Activated CD4-positive, alpha-beta T cell treated with anti-CD3 and anti-CD28 coated beads, Interleukin-2, amount 50 U/mL, for 24 hours (primary cell): ENCODE data around the gene ABLIM2.

Experiments used
- DNase-seq, 2 donors: peaks; one replicate each; pipeline ENCODE4 v3.0.0-alpha.2; 2020; ENCODE audit warnings: low read depth in 1 of 2, low spot score in 1 of 2

Gene ABLIM2

DNA sequence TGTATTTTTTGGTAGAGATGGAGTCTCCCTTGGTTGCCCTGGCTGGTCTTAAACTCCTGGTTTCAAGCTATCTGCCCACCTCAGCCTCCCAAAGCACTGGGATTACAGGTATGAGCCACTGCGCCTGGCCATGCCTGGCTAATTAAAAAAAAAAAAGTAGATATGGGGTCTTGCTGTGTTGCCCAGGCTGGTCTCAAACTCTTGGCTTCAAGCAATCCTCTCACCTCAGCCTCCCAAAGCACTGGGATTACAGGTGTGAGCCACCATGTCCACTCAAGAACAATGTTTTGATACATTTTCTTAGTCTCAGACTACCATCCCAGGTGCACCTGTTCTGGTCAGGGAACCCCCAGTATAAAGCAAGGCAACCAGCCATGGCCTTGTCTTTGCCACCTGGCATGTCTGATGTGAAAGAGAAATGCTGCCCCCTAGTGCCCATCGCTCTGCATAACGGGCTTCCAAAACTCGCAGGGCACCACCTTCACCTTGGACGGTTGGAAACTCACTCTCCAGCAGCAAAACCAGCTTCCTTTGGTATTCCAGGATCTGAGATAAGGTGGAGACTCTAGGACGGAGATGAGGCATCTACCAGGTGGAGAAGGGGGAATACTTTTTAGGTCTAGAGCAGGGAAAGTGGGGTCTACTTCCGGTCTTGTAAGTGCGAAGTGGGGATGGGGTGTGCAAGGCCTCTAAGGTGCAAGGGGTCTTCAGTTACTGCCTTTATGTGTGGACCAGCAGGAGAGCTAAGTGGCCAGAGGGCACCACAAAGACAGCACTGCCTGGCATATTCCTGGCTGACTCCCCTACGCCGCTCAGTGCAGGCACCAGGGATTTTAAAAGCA, 171.2 kb downstream of the ABLIM2 start:
- DNase-seq = peak; percentile 65 to 76

DNA sequence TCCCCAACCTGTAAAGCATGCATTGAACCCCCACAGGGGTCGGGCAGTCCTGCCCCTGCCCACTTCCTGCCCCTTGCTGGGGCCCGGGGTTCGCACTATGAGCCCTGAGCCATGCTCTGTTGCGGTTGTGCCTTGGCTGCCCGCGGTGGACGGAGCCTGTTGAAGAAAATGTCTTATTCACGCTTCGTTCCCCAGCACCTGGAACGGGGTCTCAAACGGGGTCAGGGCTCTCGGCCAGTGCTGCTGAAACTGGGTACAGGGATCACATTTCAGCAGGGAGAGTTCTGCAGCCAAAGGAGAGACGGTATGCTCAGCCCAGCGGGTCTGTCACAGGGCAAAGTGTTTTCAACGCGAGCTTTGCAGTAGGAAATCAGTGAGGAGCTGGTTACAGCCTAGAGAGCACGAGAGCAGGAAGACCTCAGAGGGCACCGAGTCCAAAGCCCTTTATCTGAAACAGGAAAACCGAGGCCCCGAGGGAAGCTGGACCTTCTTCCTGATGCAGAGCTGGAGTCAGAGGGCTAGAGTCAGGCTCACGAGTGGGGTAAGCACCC, 172.6 kb downstream of the ABLIM2 start:
- DNase-seq = no peak

DNA sequence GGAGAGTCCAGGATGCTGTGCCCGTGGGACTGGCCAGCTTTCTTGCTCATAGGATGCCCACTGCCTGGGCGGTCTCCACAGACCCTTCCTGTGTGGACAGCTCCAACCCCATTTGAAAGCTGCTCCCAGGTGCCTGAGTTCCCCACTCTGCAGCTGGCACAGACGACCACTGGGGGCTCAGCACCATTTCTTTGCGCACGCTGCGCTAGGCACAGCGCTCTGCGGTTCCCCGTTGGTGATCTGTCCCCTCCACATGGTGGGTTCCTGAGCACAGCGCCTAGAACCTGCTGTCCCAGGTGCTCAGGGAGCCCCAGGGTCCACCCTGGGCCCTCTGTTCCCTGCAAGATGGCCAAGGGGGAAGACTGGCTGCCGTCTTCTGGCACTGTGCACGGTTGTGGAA, 173.5 kb downstream of the ABLIM2 start:
- DNase-seq = no peak

DNA sequence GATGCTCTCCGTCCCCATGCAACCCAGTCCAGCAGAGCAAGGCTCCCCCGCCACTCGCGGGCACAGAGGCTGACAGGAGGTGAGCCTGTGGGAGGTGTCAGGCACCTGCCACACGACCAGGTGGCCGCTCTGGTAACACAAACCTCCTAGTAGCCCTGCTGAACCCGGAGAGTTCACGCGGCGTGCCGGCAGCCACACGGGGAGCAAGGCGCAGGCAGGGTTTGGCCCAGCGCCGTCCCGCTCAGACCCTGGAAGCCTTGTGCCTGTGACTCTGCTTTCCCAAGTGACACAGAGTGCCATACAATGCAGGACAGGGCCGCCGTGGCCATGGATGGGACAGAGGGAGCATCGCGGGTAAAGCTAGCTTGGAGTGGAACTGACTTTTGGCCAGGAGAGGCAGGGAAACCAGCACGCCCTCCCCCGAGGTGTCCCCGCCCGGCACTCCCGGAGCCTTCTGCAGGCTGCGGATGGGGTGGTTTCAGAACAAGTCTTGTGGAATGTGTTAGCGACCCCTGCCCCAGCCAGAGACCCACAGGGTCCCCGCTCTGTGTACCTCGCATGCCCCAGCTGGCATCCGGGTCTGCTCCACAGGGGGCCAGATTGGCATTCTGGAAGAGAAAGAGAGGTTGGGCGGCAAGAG, 174.2 kb downstream of the ABLIM2 start:
- no peak for DNase-seq

DNA sequence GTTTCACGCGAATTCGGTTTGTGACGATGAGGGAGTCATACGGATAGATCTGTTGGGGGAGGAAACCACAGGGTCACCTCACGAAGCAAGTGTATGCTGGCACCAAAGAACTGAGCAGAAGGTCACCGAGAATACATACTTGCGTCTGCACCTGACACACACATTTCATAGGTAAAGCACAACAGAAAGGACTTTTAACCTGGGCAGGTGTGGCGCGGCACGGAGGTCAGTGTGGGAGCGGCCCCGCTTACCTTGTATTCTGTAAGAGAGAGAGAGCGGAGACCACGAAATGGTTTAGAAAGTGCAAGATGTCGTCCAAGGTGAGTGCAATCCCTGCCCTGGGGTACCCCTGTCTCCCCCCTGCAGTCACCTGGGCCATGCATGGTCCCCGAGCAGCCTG, 175.3 kb downstream of the ABLIM2 start:
- no peak for DNase-seq

DNA sequence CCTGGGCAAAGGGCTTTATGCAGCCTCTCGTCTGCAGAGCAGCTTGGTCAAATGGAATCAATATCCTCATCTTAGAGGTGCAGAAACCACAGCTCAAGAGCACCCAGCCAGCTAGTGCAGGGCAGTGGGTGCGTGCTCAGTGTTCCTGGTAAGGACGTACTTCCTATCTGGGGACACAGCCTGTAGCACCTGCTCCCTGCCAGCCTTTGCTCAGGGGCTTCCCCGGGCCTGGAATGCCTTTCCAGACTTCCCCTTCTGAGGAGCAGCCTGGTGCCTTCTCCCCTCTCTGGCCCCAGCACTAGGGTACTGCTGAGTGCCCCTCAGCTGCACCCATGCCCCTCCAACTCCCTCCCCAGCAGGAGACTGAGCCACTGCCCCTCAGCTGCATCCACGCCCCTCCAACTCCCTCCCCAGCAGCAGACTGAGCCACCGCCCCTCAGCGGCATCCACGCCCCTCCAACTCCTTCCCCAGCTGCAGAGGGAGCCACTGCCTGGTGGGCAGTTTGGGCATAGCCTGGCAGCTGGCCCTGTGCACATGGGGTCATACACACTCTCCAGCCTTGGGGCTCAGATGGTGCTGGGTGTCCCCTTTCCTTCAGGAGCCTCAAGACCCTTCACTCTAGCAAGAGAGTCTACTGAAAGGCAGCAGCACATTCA, 176.7 kb downstream of the ABLIM2 start:
- no peak for DNase-seq

DNA sequence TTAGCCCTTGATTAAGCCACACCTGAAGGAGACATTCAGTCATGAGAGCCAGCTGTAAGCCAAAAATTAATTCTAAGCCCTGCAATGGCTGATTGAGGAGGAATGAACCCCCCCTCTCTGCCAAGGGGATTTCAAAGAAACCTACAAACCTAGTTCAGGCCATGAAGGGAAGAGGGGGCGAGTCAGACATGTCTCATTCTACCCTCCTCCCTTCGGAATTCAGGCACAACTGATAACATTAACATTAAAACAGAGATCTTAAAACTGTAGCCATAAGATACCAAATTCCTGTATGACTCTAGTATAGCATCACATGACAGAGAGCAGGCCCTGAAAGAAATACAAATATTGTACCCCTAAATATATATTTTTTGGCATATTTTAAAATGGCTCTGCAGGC, 178.6 kb downstream of the ABLIM2 start:
- DNase-seq = no peak

DNA sequence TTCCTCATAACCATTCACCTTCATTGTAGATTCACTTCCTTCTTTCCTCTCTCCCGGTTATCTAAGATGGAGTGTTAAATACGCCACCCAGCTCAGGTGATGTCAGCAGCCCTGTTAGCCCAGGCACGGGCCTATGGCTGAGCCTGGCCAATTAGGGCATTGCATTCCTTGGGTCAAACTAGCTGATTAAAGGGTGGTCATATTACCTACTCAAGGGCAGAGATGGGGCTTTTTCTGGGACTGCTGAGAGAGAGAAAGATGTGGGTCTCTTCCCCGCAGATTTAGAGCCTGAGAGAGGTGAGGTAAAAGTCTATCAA, 179.0 kb downstream of the ABLIM2 start:
- no peak for DNase-seq

DNA sequence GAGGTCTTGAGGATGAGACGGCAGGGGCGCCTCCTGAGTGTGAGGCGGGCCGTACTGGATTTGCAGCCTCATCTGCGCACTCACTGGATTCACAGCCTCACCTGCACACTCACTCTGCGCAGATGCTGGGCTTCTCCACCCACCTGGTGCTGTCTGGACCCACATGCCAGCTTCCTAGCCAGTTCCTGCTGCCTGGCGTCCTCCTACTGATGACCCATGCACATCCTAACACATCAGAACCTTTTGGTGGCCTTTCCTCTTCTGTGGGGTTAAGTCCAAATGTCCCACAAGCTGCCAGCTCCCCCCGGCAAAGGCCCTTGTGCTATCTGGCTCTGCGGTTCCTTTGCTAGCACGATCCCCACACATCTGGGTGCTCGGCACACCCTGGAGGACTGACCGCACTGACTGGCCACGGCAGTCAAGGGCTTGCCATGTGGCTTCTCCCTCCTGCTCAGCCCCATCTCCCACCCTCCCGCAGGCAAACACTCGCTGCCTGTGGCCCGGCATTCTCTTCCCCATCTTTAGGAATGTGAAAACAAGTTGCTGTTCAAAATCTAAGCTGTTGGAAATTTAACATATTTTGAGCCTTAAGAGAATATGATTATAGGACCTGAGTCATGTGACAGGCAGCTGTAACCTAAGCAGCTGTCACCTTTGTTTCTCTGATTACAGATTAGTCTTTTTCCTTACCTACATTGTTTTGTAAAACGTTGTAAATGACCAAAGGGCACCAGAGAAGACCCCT, 179.5 kb downstream of the ABLIM2 start:
- DNase-seq = no peak

DNA sequence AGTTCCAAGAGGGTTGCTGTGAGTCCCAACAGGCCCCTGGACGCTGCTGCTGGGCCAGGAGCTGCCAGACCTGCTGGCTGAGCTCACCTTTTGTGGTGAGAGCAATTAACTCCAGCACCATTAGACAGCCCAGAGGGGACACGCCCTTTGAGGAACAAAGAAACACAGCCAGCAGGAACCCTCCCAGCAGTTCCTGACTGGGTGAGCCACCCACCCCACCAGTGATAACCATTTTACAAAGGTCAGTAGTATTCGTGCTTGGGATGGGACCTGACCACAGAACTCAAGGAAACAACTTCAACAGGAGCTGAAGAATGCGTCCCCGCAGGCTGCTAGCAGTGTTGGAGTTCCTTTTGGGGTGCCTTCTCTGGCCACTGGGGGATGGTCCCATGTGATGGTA, 180.1 kb downstream of the ABLIM2 start:
- no peak for DNase-seq

DNA sequence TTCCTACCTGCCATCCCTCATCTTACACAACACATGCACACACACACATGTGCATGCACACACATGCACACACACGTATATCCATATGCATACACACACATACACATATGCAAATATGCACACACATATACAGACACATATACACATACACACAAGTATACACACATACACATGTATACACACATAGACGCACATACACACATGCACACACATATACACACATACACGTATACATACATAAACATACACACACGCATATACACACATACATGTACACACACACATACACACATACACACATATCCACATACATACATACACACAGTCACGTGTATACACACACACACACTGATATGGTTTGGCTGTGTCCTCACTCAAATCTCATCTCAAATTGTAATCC, 182.0 kb downstream of the ABLIM2 start:
- no peak for DNase-seq

DNA sequence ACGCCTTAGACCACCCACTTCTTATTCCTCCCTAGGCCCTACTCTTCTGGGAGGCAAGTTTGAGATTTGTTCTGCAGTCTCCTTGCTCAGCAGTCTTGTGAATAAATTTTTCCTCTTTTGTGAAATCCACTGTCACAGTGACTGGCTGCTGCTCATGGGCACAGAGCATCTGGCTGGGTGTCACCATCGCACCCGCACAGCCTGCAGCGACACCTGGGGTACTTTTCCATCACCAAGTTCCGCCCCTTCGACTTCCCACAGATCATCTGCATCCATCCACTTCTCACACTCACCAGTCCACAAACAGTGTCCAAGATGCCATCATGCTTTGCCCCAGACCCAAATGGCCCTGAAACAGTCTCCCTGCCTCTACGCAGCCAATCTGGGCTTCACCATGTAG, 182.6 kb downstream of the ABLIM2 start:
- no peak for DNase-seq

DNA sequence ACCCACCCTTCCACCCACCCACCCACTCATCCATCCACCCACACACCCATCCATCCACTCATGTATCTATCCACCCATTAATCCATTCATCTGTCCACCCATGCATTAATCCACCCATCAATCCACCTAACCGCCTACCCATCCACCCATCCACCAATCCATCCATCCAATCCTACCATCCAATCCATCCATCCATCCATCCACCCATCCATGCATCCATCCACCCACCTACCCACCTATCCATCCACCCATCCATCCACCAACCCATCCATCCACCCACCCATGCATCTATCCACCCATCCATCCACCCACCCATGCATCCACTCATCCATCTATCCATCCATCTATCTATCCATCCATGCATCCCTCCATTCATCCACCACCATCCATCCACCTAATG, 184.2 kb downstream of the ABLIM2 start:
- DNase-seq = no peak

DNA sequence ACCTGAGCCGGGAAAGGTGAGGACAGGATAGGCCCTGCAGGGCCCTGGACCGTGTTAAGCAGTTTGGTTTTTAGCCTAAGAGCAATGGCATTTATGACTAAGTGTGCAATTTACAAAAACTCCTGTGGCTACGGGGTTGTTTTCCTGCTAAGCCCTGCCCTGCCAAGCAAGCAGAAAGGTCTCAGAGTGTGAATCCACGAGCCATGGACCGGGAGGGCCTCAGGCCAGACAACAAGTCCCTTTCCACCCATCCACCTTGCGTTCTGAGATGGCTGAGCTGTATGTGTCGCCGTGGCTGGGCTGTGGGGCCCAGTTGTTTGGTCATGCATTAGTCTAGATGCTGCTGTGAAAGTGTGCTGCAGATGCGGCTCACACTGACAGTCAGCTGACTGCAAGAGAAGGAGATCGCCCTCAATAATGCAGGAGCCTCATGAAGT, 185.1 kb downstream of the ABLIM2 start:
- DNase-seq = no peak

DNA sequence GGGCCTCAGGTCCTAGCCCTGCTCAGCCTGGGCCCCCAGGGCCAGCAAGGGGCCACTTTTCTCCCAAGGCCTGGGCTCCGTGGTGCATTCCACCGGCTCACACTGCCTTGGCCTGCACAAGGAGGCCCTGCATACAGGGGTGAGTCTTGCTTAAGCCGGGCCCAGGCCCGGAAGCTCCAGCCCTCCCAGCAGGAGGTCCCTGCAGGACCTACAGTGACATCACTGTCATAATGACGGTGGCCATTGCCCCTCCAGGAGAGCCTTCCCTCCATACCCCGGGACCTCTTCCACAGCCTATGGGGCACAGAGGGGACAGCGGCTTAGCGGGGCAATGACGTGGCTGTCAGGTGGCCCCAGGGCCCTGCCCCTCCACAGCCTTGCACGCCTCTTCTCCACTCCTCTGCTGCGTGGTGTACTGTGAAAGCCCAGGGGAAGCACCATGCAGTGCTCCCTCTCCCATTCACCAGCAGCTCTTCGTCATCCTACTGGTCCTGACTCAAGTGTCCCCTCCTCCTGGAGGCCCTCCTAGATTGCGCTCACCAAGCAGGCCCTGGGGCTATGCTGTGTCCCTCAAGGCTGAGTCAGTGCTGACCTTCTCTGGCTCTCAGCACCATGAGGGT, 186.6 kb downstream of the ABLIM2 start:
- DNase-seq = no peak

DNA sequence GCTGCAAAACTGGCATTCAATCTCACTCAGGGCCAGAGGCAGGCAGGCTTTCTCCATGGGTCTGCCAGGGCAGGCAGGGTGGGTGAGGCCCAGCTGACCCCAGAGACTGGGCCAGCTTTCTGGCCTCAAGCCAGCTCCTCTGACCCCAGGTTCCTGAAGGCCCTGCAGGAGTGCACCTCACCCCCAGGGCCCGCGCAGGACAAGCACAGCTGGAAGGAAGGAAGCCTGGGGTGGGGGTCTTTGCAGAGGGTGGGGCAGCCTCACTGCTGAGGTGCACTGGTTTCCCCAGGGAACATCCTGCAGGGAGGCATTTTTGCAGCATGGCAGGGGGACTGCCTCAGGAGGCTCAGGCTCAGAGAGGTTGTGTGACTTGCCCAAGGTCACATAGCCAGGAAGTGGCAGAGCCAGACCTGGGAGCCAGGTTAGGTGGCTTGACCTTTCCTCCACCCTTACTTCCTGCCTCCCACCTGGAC, 187.4 kb downstream of the ABLIM2 start:
- no peak for DNase-seq

DNA sequence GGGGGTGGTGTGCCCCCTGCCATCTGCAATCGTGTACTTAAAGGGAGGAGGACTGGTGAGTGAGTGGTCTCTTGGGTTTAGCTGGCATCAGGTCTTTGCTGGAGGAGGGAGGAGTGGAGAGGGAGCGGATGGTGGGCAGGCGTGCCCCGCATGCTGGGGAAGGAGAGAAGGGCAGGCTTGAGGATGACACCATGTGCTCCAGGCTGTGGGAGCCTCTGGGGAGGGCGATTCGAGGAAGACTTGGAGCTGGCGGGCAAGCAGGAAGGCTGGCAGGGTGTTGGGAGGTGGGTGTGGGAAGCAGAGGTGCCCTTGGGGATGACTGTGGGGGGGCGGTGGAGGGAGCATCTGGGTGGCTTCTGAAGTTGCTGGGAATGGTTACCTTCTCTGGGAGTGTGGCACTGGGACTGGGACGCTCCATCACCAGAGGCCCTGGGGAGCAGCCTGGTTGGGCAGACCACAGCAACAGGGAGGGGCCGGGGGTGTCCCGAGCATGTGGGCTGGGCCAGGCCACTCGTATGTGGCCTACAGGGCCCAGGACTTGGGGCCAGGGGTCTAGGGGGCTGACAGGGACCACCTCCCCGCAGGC, 188.2 kb downstream of the ABLIM2 start:
- no peak for DNase-seq

DNA sequence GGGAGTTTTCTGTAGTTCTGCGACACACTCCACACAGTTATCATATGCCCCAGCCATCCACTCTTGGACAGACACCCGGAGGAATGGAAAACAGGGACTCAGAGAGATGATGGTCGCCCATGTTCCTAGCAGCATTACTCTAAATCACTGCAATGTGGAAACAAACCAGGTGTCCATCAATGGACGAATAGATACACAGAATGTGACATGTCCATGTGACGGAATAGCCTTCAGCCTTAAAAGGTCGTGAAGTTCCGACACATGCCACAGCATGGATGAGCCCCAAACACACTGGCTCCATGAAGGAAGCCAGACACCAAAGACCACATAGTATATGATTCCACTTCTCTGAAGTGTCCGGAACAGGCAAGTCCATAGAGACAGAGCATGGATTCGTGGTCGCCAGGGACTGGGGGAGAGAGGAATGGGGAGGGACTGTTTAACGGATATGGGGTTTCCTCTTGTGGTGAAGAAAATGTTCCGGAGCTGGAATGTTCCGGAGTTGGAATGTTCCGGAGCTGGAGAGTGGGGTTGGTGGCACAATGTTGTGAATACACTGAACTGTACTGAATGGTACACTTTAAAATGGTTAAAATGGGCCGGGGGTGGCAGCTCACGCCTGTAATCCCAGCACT, 190.2 kb downstream of the ABLIM2 start:
- no peak for DNase-seq

DNA sequence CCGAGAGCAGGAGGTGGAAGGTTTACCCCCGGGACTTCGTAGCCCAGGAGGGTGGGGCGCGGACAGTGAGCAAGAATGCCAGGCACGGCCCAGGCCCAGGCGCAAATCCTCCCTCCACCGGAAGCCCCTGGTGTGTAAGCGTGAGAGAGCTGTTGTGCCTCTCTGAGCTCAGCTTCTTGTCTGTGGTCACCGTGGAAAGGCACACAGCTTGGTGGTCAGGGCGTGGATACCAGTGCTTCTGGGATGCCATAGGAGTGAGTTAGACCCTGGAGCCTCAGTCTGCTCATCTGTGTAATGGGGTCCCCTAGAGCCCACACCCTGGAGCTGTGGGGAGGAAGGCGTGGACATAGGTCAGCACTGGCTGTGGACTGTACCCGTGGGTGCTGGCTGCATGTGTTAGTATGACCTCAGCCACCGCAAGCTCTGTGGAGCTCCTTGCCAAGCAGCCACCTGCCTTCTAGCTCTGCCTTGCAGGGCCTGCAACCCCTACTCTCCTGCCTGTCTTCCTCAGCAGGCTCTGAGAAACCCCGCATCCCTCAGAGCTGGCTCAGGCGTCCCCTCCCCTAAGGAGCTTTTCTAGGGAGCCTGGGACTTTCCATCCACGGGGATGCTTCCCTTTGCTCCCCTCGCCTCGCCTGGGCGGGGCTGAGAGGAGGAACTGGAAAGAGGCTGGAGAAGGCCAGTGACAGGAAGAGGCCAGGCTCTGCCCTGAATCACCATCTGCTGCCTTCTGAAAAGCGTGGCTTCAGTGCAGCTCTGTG, 190.9 kb downstream of the ABLIM2 start:
- no peak for DNase-seq
